Endodermal cell (in vitro differentiated cells): ENCODE data around the gene ZNF837. TPM values are rescaled to one million over a fixed set of nuclear protein-coding genes. Genes with fewer than 3 reads are reported as not detected.
A peak's percentile ranks its signal among the peaks of the same experiment; 100 is the strongest.
"Not testable (repeated sequence)": the region's sequence is repeated elsewhere in the genome, so short reads cannot be mapped to it uniquely, and the experiment has no call there.

ENCODE experiments used
- DNase-seq: peaks from one replicate; pipeline ENCODE4 v3.0.0-alpha.2; 2017
- H3K27ac ChIP-seq: 2 replicates; pipeline ENCODE4 v1.5.1; 2013; ENCODE audit warnings: mild to moderate bottlenecking, low read depth, low read length, moderate library complexity
- H3K27me3 ChIP-seq: 2 replicates; pipeline ENCODE4 v1.6.1; 2013; ENCODE audit warnings: mild to moderate bottlenecking, low read length, moderate library complexity; ENCODE audit not compliant: insufficient read depth, control insufficient read depth, poor library complexity, severe bottlenecking
- H3K36me3 ChIP-seq: 2 replicates; pipeline ENCODE4 v1.7.0; 2013; ENCODE audit warnings: mild to moderate bottlenecking, low read length, moderate library complexity; ENCODE audit not compliant: control insufficient read depth, insufficient read depth
- H3K4me1 ChIP-seq: one replicate; pipeline ENCODE4 v1.7.0; 2013; ENCODE audit warnings: low read length; ENCODE audit not compliant: control insufficient read depth, insufficient read depth
- H3K4me3 ChIP-seq: 2 replicates; pipeline ENCODE4 v1.5.1; 2013; ENCODE audit warnings: mild to moderate bottlenecking, low read length, moderate library complexity
- H3K9ac ChIP-seq: 2 replicates; pipeline ENCODE4 v1.6.1; 2013; ENCODE audit warnings: mild to moderate bottlenecking, low read length, moderate library complexity; ENCODE audit not compliant: poor library complexity, severe bottlenecking; ENCODE audit errors: extremely low read depth
- H3K9me3 ChIP-seq: 2 replicates; pipeline ENCODE4 v1.6.1; 2013; ENCODE audit warnings: mild to moderate bottlenecking, low read length, moderate library complexity; ENCODE audit not compliant: control insufficient read depth
- H3K27ac Mint-ChIP-seq: 2 replicates; pipeline ENCODE4 v1.8.0; 2020; ENCODE audit warnings: mixed read lengths
- H3K27me3 Mint-ChIP-seq: 2 replicates; pipeline ENCODE4 v1.8.0; 2021; ENCODE audit warnings: mild to moderate bottlenecking, mixed read lengths; ENCODE audit not compliant: insufficient read depth
- H3K36me3 Mint-ChIP-seq: 2 replicates; pipeline ENCODE4 v1.8.0; 2020; ENCODE audit warnings: low read depth, mixed read lengths
- H3K4me1 Mint-ChIP-seq: 2 replicates; pipeline ENCODE4 v1.8.0; 2020; ENCODE audit warnings: mixed read lengths
- H3K4me3 Mint-ChIP-seq: 2 replicates; pipeline ENCODE4 v1.8.0; 2020; ENCODE audit warnings: mild to moderate bottlenecking, moderate library complexity, mixed read lengths
- H3K9me3 Mint-ChIP-seq: 2 replicates; pipeline ENCODE4 v1.8.0; 2020; ENCODE audit warnings: mild to moderate bottlenecking, mixed read lengths
- CTCF ChIP-seq: fragments of 200-600 bp; sonication (generic); conservative IDR thresholded peaks from 2 replicates; pipeline ENCODE4 v1.5.0; 2021; ENCODE audit warnings: antibody characterized with exemption, mild to moderate bottlenecking
- WGBS, 2 experiments: methylation state at CpG; one replicate each; pipeline versions ENCODE4 v1.1.5 to v1.1.7; 2013; ENCODE audit warnings: missing lambda C conversion rate in 2 of 2, mixed read lengths in 1 of 2; ENCODE audit not compliant: insufficient coverage in 1 of 2, insufficient read length in 1 of 2; 5-methylcytosine and 5-hydroxymethylcytosine counted together
- total RNA-seq, 2 donors: library from RNA; stranded (reverse); fragmentation: NEBNext Ultra II Directional in 1 of 2; extraction: Animal tissue kit (Norgen Biotek cat#: 25700) in 1 of 2; gene quantifications; 2 replicates in 1 of 2; 3 replicates in 1 of 2; pipeline ENCODE4 v1.2.1, GENCODE V29; 2021

Gene ZNF837
- total RNA-seq, 2 donors from 2014 or later: 3.1 to 3.8 TPM

- Mint-ChIP-seq H3K36me3 (no peaks in the 10 kb centered on the region), H3K27me3 (no peaks in the 10 kb centered on the region), H3K4me1 (peaks cover 9% of the 10 kb centered on the region), H3K9me3 (no peaks in the 10 kb centered on the region), H3K4me3 (peak overlapping the region; percentile 67), H3K27ac (no peak overlapping the region)
- no peak for TF ChIP-seq CTCF
- Histone ChIP-seq H3K36me3 (no peaks in the 10 kb centered on the region), H3K4me1 (no peaks in the 10 kb centered on the region), H3K27me3 (no peaks in the 10 kb centered on the region), H3K27ac (no peak overlapping the region), H3K9ac (no peak overlapping the region), H3K4me3 (peak overlapping the region; percentile 93), H3K9me3 (no peaks in the 10 kb centered on the region)
- 89 to 92% methylated on average over 4 to 6 of the region's 6 CpGs for WGBS, 2 experiments
- DNase-seq: no peak
Observed at GRCh38 chr19:58379246-58379645, 1.6 kb downstream of the ZNF837 start.

- H3K36me3 Mint-ChIP-seq, H3K27me3 Mint-ChIP-seq, H3K4me3 ChIP-seq, H3K9ac ChIP-seq, H3K4me1 ChIP-seq, H3K9me3 Mint-ChIP-seq, H3K36me3 ChIP-seq, H3K4me1 Mint-ChIP-seq, H3K4me3 Mint-ChIP-seq, H3K27ac ChIP-seq, H3K9me3 ChIP-seq, H3K27me3 ChIP-seq, DNase-seq, H3K27ac Mint-ChIP-seq: not testable (repeated sequence)
- 92 to 100% methylated on average over 4 to 7 of the region's 7 CpGs for WGBS, 2 experiments
Observed at GRCh38 chr19:58376724-58377123, 4.1 kb downstream of the ZNF837 start.

GRCh38 chr19:58374200-58374599, 6.6 kb downstream of the ZNF837 start:
- no peaks in the 10 kb centered on the region for H3K4me1 Mint-ChIP-seq

More at GRCh38 chr19:58374200-58374599, 6.6 kb downstream of the ZNF837 start:
- H3K36me3 Mint-ChIP-seq: peaks cover 4% of the 10 kb centered on the region
- no peak for TF ChIP-seq CTCF
- no peaks in the 10 kb centered on the region for H3K36me3 ChIP-seq
- no peak overlapping the region for H3K9ac ChIP-seq
- H3K27me3 Mint-ChIP-seq: no peaks in the 10 kb centered on the region
- no peaks in the 10 kb centered on the region for H3K9me3 Mint-ChIP-seq
- no peaks in the 10 kb centered on the region for H3K27me3 ChIP-seq
- H3K27ac ChIP-seq: no peak overlapping the region
- H3K4me1 ChIP-seq: no peaks in the 10 kb centered on the region
- no peaks in the 10 kb centered on the region for H3K9me3 ChIP-seq
- no peak overlapping the region for H3K27ac Mint-ChIP-seq
- DNase-seq: no peak
- H3K4me3 Mint-ChIP-seq: no peak overlapping the region
- no peak overlapping the region for H3K4me3 ChIP-seq
- WGBS, 2 experiments: 89 to 97% methylated on average over 3 to 4 of the region's 4 CpGs
